Activated CD4-positive, alpha-beta T cell treated with anti-CD3 and anti-CD28 coated beads for 1 hour (primary cell): Measurements from ENCODE around the gene RALB.
"Not testable (repeated sequence)": the region's sequence is repeated elsewhere in the genome, so short reads cannot be mapped to it uniquely, and the experiment has no call there.

Experiments used
- DNase-seq: peaks from one replicate; pipeline ENCODE4 v3.0.0-alpha.2; 2020

RALB gene

GRCh38 chr2:120319123-120319522 is 66.5 kb downstream of the RALB start:
- no peak for DNase-seq

- DNase-seq: no peak
Measured at GRCh38 chr2:120319686-120320317, 67.2 kb downstream of the RALB start.

GRCh38 chr2:120320318-120320851 is 67.7 kb downstream of the RALB start:
- DNase-seq: no peak

GRCh38 chr2:120320887-120321556 is 68.4 kb downstream of the RALB start:
- DNase-seq: not testable (repeated sequence)

- DNase-seq: no peak
Measured at GRCh38 chr2:120321721-120322284, 69.2 kb downstream of the RALB start.

- DNase-seq: no peak
Measured at GRCh38 chr2:120322329-120322728, 69.7 kb downstream of the RALB start.

- DNase-seq: no peak
Measured at GRCh38 chr2:120323214-120323613, 70.6 kb downstream of the RALB start.

- no peak for DNase-seq
Measured at GRCh38 chr2:120323807-120324399, 71.3 kb downstream of the RALB start.

GRCh38 chr2:120324933-120325332 is 72.3 kb downstream of the RALB start:
- no peak for DNase-seq

- DNase-seq: no peak
Measured at GRCh38 chr2:120326066-120326465, 73.4 kb downstream of the RALB start.

GRCh38 chr2:120330946-120331822 is 78.5 kb downstream of the RALB start:
- DNase-seq: no peak

GRCh38 chr2:120331903-120332302 is 79.3 kb downstream of the RALB start:
- no peak for DNase-seq

GRCh38 chr2:120332384-120332783 is 79.7 kb downstream of the RALB start:
- no peak for DNase-seq

- no peak for DNase-seq
Measured at GRCh38 chr2:120334068-120334467, 81.4 kb downstream of the RALB start.

GRCh38 chr2:120336749-120337148 is 84.1 kb downstream of the RALB start:
- DNase-seq: no peak

GRCh38 chr2:120338015-120338414 is 85.4 kb downstream of the RALB start:
- no peak for DNase-seq

- no peak for DNase-seq
Measured at GRCh38 chr2:120341977-120342376, 89.3 kb downstream of the RALB start.

- DNase-seq: no peak
Measured at GRCh38 chr2:120342446-120342845, 89.8 kb downstream of the RALB start.

GRCh38 chr2:120343100-120343432 is 90.4 kb downstream of the RALB start:
- DNase-seq: no peak

- peak; percentile 39 for DNase-seq
Measured at GRCh38 chr2:120343433-120344105, 90.9 kb downstream of the RALB start.
